ENCODE results near the gene COL3A1.

The COL3A1 gene

GRCh38 chr2:188976545-188977268 lies 2.5 kb downstream of the COL3A1 start:
- no peak for DNase-seq

DNA sequence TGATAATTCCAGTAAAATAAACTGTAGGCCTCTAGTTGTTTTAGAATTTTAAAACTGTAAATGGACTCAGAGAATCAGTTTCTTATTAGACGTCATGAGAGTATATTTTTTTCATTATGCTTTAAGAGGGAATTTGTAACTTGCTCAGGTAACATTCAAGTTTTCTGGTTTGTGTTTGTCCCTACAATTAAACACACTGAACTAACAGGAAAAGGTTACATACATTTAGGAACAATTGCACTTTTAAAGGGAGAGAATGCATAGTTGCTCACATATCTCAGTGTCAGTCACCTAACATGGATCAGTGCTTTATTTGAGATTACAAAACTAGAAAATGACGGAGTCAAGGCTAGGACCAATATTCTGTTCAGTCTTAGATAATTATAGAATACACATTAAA lies 3.1 kb downstream of the COL3A1 start:
- DNase-seq, result no peak

- DNase-seq, result peak; percentile 91
Measured at GRCh38 chr2:188978291-188979081, 4.3 kb downstream of the COL3A1 start.

DNA sequence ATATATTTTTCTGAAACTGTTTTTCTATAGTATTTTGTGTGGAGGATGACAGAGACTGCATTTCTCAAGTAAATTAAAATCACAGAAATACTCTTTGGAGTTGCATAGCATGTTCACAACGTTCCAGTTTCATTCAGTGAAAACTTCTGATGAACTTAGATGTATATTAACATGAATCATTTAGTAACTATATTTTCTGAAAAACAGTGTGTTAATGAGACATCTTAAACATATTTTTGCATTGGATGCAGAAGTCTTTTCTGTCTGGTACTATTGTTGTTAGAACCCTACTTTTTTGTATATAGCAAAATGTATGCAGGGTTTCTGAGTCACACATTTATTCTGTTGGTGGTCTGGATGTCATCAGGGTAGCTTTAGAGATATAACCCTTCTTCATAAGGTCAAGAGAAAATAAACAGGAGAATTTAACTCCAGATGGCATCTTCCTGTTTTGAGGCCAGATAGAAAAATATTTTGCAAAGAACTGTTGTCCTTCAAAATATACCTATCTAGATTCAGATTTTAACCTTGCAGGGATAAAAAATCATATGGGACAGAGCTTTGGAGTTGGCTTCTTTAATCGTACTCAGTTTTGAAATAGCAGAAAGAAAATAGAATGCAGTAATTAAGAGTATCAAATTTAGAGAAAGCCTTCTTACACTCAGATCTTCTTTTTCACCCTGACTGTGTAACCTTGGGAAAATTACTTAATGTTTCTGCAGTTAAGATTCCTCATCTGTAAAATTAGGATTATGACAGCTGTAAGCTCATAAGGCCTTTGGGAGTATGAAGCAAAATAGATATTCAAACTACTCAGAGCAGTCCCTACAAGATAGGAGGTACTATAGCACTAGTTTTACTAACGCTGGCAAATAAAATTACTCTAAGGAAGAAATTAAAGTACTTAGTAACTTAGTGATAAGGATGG lies 5.3 kb downstream of the COL3A1 start:
- peak; percentile 20 for DNase-seq

DNA sequence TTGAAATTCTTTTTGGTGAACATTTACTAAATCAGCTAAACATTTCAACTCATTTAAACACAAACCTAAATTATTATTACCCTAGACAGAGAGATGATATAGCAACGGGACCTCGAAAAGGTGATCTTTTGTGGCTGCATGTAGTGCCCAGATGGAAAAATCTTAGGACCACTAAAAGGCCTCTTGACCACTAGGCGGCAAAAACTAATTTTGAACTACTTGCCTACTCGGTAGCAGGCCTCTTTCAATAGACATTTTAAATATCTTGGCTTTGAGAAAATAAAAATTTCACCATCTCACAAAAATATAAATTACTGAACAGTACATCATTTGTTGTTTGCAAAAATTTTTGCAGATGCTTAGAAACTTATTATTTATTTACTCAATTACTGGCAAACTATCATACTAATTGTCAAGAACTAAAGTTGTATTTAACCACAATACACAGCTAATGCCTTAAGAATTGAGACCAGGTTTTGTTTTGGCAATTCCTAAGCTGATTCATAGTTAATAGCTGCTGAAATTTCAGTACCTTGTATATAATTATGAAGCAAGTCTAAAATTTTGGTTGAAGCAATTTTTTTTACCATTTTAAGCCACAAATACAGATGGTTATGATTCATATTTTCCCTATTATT lies 9.4 kb downstream of the COL3A1 start:
- DNase-seq, result no peak

GRCh38 chr2:188984065-188984491 lies 9.9 kb downstream of the COL3A1 start:
- peak; percentile 39 for DNase-seq

GRCh38 chr2:188984680-188985079 lies 10.5 kb downstream of the COL3A1 start:
- DNase-seq, result no peak

- DNase-seq, result no peak
Measured at GRCh38 chr2:188986839-188987238, 12.7 kb downstream of the COL3A1 start.

DNA sequence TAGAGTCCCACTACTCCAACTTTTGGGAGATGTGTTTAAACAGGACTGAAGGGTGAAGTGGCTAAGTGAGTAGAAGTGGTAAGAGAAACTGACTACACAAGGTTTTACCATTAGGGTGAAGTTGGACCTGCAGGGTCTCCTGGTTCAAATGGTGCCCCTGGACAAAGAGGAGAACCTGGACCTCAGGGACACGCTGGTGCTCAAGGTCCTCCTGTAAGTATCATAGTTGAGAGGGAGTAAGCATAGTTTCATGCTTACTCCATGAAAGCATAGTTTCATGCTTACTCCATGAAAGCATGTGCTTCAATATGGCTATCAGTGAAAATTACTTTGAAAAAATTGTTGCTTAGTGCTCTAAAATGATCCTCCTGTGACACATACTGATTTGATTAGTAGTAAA lies 19.1 kb downstream of the COL3A1 start:
- DNase-seq, result no peak

DNA sequence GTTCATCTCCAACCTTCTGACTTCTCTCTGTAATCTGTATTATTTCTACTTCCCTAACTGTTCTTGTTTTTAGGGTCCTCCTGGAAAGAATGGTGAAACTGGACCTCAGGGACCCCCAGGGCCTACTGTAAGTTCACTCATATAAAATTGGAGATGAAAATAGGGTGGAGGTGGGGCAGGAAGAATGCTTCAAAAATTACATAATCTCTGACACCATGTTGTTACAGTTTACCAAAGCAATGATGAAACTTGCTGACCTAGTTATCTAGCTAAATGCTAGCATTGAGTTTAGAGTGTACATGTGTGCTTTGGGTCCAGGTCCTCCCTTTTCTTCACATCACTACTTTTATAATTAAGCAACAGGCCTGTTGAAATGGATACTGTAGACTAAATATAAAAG lies 23.1 kb downstream of the COL3A1 start:
- DNase-seq, result no peak

GRCh38 chr2:189000221-189000620 lies 26.0 kb downstream of the COL3A1 start:
- DNase-seq, result no peak

DNA sequence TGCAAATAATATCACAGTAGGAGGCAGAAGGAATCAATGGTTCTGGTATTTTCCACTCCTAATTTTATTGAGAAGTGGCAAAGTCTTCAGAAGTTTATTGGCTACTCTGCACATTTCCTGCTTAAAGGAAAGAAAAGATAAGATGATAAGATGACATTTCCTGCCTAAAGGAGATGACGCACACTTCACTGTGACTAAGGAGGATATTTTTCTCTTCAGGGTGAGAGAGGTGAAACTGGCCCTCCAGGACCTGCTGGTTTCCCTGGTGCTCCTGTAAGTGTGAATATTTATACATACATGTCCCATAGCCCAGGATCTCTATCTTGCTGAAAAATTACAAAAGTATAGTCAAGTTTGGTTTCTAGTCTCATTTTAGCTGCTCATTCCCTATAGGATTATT lies 27.9 kb downstream of the COL3A1 start:
- DNase-seq, result no peak

DNA sequence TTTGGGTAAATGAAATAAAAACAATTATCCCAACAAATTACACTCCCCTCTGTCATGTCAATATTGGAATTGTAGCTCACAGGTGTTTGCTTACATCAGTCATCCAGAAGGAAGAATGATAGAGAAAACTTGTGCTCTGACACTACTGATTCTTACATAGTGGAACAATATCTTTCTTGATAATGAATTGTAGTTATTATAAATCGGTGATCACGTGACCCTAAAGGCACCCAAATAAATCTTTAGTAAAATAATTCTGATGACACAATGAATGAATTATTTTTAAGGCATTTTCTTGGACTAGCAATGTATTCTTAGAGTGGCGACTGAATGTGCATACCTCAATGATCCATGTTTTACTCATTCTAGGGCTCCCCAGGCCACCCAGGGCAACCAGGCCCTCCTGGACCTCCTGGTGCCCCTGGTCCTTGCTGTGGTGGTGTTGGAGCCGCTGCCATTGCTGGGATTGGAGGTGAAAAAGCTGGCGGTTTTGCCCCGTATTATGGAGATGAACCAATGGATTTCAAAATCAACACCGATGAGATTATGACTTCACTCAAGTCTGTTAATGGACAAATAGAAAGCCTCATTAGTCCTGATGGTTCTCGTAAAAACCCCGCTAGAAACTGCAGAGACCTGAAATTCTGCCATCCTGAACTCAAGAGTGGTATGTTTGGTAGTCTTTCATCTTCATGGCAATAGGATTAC lies 34.5 kb downstream of the COL3A1 start:
- no peak for DNase-seq

DNA sequence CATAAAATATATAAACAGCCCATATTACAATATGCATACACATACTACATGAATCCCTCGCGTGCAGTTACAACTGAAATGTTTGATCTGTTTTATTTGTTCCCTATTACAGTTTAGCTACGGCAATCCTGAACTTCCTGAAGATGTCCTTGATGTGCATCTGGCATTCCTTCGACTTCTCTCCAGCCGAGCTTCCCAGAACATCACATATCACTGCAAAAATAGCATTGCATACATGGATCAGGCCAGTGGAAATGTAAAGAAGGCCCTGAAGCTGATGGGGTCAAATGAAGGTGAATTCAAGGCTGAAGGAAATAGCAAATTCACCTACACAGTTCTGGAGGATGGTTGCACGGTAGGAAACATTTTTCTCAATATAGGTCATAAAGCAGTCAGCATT lies 36.4 kb downstream of the COL3A1 start:
- no peak for DNase-seq

DNA sequence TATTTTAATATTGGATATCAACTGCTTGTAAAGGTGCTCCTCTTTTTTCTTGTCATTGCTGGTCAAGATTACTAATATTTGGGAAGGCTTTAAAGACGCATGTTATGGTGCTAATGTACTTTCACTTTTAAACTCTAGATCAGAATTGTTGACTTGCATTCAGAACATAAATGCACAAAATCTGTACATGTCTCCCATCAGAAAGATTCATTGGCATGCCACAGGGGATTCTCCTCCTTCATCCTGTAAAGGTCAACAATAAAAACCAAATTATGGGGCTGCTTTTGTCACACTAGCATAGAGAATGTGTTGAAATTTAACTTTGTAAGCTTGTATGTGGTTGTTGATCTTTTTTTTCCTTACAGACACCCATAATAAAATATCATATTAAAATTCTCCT lies 38.2 kb downstream of the COL3A1 start:
- no peak for DNase-seq

DNA sequence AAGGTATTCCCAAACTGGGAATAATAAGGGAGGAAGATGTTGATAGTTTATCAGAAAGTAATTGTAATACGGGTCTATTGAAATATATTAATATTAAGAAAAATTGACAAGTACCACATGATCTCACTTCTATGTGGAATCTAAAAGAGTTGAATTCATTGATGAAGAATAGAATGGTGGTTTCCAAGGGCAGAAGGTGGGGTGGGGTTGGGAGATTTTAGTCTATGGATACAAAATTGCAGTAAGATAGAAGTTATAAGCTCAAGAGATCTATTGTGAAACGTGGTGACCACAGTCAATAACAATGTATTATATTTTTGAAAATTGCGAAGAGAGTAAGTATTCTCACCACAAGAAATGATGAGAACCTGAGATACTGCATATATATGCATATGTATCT lies 38.9 kb downstream of the COL3A1 start:
- no peak for DNase-seq

- DNase-seq, result no peak
Measured at GRCh38 chr2:189013671-189014448, 39.7 kb downstream of the COL3A1 start.

GRCh38 chr2:189014449-189015138 lies 40.4 kb downstream of the COL3A1 start:
- DNase-seq, result peak; percentile 13

DNA sequence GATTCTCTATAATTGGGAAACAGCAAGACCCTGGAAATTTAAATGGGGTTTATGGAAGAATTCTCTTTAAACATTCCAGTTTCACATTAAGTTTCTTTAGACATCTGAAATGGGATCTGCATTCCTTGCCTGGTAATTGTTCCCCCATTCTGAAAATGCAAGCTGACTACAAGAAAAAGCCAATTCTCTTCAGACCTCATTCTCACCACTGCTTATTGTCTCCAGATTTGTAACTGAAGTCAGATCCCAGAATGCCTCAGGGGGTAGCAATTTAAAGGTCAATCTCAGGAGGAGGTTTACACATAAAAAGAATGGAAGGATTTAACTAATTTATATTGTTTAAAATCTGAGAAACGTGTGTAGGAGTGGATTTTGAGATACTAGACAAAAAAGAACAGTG lies 41.2 kb downstream of the COL3A1 start:
- DNase-seq, result no peak

DNA sequence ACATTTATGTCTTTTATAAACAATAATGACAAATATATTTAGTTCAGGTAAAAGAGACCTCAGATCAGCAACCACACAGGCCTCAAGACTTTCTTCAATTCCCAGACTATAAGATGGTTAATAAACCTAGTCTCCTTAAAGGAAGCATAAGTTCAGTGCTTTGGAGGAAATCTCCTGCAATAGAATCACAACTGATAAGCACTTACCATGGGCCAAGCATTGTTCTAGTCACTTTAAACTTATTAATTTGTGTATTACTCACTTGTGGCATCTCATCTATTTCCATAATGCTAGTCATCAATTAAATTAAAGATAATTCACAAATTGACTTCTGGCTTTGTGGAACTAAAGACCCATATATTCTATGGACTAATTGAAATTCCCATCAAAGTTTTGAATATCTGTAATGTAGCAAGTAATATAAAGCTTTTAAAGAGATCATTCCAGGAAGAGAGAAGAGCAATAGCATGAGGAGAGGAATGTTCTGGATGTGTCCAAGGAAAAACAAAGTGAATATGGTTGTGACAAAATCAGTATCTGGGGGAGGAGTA lies 42.2 kb downstream of the COL3A1 start:
- no peak for DNase-seq

All from kidney glomerular epithelial cell (primary cell).